Renal cortical epithelial cell (primary cell): ENCODE data around the gene FGF14. TPM values are rescaled to one million over a fixed set of nuclear protein-coding genes. Genes with fewer than 3 reads are reported as not detected.

Source experiments
- DNase-seq: peaks from one replicate; pipeline ENCODE4 v3.0.0-alpha.2; 2011; ENCODE audit warnings: low read depth
- total RNA-seq: library from RNA; depleted of rRNA; stranded (reverse); fragments of >200 nt; gene quantifications from 2 replicates; pipeline ENCODE4 v1.2.3, GENCODE V29; 2014

FGF14 gene
- total RNA-seq, 1 donor from 2014 or later: 0.70 TPM

- no peak for DNase-seq
Observed at GRCh38 chr13:102367836-102368235, 34.0 kb downstream of the FGF14 start.

GRCh38 chr13:102361113-102361512 lies 40.7 kb downstream of the FGF14 start:
- no peak for DNase-seq

DNA sequence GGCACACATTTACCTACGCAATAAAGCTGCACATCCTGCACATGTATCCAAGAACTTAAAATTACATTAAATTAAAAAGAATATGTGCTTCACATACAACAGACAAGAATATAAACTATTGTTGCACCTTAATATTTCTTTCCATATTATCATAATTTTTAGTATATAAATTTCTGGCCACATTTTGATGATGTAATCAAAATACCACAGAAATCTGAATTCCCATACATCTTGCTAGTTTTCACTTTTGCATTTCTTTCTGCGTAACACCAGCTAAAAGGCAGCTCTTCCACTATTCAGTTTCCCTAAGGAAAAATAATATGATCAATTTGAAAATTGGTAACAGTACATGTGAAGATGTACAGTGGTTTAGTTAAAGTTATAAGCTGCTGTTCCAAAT lies 42.6 kb downstream of the FGF14 start:
- no peak for DNase-seq

GRCh38 chr13:102355251-102355650 lies 46.6 kb downstream of the FGF14 start:
- DNase-seq: peak; percentile 6

DNA sequence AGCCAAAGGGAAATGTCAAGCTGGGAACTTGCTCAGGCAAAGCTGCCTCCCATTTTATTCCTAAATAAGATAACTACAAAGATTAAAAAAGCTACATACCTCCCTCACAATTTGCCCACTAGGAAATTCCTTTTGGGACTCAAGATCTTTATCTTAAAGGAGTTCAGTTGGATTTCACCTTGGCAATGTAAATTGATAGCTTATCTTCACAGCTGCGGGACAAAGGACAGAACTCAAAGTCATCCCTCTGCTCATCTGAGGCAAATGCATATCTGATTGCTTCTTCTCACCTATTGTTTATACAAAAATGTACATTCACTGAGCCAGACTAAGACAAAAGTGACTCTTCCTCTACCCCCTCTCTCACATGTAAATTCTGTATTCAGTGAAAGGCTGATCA lies 47.8 kb downstream of the FGF14 start:
- DNase-seq: no peak

- no peak for DNase-seq
Observed at GRCh38 chr13:102351521-102351920, 50.3 kb downstream of the FGF14 start.

- no peak for DNase-seq
Observed at GRCh38 chr13:102347490-102347889, 54.4 kb downstream of the FGF14 start.

GRCh38 chr13:102346769-102347168 lies 55.1 kb downstream of the FGF14 start:
- no peak for DNase-seq

GRCh38 chr13:102344410-102344809 lies 57.4 kb downstream of the FGF14 start:
- DNase-seq: no peak

DNA sequence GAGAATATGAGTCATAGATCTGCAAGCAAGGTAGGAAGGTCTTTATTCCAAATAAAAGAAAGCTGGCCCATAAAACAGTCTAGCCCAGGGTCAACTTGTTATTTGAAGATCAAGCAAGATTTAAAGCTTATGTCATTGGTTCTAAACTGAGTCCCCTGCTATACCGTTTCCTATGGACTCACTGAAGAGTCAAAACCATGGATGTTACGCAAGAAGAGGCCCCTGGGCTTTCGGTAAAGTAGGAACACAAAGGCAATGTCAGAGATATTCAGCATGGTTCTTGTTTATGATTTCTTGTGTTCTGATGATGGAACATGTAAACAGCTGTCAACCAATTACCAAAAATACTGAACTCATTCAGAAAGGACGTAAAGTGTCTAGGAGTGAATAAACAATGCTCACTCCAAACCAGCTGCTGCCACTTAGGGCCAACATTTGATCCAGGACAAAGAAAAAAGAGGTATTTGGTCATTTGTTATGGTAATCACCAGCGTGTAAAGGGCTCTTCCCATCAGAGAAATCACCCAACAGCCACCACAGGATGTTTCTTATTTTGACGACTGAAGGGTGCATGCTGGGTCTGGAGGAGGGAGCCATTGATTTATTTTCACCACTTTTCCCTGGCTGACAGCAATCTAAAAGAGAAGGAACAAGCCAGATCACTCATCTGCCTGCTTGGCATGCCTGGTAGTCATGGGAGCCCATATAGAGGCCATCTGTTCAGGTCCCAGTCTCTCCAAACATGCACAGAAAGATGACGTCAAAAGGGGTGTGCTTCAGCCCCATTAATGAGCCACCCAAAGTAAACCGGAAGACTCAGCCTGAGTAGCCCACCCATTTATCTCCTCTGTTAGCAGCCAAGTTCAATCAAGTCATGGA lies 68.3 kb downstream of the FGF14 start:
- no peak for DNase-seq

DNA sequence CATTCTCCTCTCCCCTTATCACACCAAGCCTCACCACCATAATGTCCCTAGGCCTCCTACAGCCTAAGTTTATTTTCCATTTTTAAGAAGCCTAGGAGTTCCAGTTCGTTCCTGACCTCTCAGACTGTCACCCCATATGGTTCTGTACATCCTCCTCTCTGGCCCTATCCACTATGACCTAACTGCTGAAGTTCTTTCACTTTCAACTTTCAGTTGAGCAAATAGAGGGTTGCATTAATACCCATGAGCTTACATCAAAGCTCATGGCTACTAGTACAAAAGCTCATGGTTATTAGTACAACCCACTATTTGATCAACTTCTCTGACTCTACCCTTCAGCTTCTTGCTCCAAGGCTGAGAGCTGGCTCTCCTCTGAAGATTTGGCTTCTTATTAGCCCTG lies 72.9 kb downstream of the FGF14 start:
- no peak for DNase-seq

GRCh38 chr13:102327119-102327617 lies 74.7 kb downstream of the FGF14 start:
- no peak for DNase-seq

- no peak for DNase-seq
Observed at GRCh38 chr13:102326381-102327118, 75.3 kb downstream of the FGF14 start.

DNA sequence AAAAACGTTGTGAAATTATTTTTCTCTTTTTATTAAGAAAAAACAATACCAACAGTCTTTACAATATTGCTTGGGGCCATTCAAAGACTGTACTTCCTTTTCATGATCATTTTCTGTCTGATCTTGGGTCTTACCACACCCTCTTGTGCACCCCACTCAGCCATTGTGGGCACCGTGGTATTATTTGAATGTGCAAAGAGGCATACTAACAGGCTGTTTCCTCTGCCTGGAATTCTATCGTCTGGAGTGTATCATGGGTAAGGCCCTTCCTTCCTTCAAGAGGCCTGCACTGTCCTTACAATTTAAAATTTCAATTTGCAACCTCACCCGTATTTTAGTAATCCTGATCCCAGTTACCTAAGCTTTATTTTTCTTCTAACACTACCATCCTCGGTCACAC lies 76.5 kb downstream of the FGF14 start:
- DNase-seq: no peak

DNA sequence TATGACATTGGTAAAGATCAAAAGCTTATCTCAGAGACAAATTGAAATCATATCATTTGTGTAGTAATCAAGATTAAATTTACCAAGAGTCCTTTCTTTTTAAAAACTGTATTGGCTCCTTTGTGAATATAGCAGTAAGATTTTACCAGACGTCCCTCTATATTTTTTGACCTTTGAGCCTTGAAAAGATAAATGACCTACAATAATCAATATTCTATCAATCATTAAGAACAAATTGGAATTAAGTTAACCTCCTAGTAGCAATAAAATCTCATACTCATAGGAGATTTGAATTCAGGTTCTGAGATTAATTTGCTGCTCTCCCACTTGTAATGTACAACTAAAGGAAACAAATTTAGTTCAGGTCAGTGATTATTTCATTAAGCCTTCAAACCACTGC lies 78.3 kb downstream of the FGF14 start:
- DNase-seq: no peak

DNA sequence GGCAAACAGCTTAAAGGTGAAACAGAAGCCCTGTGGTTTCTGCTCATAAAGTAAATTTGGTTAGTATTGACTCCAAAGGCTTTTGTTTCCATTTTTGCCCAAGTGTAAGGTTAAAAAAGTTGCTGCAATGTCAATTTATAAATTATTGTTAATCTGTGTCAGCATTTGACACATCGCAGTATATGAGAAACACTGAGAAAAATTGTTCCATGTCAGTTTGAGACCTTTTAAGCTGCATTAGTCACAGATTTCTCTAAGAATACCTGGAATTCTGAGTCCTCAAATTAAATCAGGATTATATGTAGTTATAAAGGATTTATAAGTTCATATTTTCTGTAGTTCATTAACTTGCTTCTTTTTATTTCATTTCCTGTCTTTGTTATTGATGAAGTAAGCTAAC lies 78.8 kb downstream of the FGF14 start:
- no peak for DNase-seq

- no peak for DNase-seq
Observed at GRCh38 chr13:102322211-102322610, 79.6 kb downstream of the FGF14 start.

GRCh38 chr13:102318233-102318632 lies 83.6 kb downstream of the FGF14 start:
- DNase-seq: no peak

DNA sequence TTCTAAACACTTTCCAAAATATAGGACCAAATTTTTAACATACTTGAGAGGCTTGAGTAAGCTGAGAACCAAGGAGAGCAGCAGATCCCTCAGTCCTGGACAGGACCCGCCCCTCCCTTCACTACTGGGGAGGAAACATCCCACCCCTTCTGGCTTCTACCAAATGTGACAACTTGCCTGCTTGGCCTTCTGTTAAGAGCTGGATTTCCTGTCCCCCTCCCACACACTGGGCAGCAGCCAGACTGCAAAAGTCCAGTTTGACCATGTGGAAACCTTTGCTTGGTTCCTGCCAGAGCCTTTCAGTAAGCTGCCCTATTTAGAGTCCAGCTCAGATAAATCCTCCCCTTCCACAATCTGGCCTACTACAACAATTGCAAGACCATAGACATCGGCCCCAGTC lies 84.3 kb downstream of the FGF14 start:
- peak; percentile 60 for DNase-seq

- DNase-seq: no peak
Observed at GRCh38 chr13:102316732-102317131, 85.1 kb downstream of the FGF14 start.

DNA sequence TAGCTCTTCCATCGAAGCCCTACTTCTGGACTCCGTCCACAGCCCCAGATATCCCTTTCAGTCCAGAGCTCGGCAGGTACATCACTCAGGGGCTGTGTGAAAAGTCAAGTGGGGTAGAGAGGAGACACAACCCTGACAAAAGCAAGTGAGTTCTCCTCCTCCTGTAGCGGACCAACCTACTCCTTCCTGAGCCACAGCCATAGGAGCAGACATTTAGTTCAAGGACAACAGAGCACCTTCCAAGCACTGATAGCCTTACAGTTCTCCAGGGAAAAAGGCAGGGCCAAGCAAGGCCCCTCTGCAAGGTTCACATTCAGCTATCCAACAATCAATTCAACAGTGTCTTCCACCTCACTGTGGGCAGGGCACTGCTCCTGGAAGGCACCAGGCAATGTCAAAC lies 89.0 kb downstream of the FGF14 start:
- no peak for DNase-seq

GRCh38 chr13:102311901-102312300 lies 89.9 kb downstream of the FGF14 start:
- DNase-seq: no peak

DNA sequence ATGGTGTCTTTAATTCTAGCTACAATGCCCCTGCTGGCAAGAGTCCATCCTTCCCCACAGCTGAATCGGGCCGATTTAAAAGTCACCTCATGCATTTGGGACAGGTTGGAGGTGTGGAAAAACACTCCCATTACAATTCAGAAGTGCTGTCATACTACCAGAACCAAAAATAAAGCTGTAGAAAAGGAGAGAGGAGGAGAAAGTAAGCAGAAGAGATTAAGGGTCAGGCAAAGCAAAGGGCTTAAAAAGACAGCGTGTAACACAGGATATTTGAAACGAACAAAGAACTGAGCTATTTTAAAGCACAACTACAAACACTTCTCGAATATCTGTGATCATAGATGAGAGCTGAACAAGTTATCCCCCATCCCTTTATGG lies 90.4 kb downstream of the FGF14 start:
- no peak for DNase-seq
